HT-29 (cell line): ENCODE results near the gene TOR4A. TPM values are rescaled to one million over a fixed set of nuclear protein-coding genes. Genes with fewer than 3 reads are reported as not detected.

ENCODE experiments used
- DNase-seq: peaks from one replicate; pipeline ENCODE4 v3.0.0-alpha.2; 2015; ENCODE audit warnings: low spot score
- total RNA-seq: library from RNA; depleted of rRNA; stranded (reverse); fragments of >200 nt; shearing (Covaris generic); gene quantifications from 2 replicates; pipeline ENCODE4 v1.2.3, GENCODE V29; 2014

Gene TOR4A
- total RNA-seq, 1 experiment from 2014 or later, result 210 TPM

DNA sequence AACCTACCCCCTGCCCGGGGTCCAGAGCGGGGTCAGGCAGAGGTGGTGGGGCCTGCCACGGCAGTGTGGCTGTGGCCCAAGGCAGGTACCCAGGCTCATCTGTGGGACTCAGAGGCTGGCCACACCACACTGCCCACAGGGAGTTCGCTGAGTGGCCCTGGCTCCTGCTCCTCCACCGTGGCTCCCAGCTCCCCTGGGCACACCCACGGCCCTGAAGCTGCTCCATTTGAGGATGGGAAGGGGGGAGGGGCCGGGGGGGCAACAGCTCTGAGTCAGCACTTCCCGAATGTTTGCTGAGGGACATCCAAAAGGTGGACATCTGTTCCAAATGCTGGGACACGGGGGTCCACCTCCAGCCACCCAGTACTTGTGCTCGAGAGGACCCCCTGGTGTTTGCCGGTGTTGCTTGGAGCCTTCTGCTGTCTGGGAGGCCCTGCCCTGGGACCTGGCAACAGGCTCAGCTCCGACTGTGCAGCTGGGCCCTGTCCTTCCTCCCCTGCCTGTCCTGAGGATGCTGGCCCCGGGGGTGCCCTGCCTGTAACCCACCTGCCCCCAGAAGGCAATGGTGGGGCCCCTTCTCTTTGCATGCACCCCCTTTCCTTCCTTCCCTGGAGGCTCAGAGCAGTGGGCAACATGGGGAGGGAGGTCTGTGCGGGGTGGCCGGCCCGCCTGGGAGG is 27.0 kb downstream of the TOR4A start:
- no peak for DNase-seq

DNA sequence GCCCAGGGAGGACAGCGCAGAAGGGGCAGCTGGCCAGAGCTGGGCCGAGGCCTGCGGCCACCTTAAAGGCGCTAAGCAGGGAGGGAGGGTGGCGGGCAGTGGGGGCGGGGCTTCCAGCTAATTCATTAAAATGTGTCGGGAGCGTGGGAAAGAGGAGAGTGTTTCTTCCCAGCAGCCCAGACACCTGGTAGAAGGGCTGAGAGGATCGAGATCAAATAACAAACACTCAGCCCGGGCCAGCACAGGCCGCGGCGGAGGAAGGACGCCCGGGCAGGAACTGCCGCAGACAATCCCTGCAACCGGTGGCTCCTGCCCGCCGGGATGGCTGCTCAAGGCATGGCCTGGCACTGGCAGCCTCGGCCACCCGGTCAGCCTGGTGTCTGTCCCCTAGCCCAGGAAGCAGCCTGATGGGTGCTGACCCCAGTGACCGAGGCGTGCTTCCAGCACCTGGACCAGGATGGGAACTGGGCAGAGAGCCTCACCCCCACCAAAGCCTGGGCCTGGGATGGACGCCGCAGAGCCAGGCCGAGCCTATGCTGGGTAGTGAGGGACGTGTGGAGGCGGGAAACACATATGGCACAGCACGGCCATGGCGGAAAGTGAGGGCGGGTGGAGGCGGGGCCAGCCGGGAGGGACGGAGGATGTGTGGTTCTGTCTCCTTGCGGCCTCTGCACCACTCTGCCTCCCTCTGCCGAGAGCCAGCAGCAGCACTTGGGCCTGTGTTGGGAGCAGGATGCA is 27.7 kb downstream of the TOR4A start:
- DNase-seq, result peak; percentile 38

DNA sequence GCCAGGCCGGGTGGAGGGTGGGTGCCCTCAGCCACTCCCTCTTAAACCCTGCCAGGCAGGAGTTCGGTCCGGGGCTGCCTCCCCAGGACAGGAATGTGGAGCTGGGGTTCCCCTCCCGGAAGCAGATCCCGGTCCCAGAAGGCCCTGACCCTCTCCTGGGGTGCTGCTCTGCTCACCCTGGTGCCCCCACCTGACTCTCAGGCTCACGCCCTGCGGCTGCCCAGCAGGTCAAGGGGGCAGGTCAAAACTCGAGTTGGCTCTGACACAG is 28.2 kb downstream of the TOR4A start:
- DNase-seq, result no peak

DNA sequence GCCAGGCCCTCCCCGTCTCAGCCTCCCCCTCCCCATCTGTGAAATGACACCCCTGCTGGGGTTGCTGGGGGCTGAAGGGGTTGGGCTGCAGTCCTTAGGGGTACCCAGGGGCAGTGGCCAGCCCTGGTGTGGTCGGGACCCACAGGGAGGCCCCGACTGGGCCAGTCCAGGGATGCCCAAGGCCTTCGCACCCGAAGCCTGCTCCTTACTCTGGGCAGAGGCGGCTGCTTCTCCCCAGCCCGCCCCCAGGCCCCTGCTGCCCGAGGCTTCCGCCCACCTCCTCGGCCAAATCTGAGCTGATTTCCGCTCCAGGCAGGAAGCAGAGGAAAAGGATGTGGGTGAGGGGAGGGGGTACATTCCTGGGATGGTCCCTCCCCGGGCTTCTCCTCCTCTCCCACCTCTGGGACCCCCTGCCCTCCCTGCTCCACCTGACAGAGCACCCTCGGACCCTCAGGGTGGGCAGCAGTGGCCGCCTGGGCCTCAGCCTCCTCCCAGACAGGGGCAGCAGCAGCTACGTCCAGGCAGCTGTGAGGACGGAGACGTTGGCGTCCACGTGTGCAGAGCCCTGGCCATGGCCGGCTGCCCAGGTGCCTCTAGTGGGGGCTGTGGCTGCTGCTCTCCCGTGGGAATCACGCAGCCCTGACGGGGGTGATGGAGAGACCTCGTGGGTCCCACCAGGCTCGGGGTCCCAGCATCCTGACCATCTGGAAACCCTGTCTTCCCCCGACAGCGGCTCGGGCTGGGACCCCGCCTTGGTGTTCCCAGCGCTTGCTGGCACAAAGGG is 28.7 kb downstream of the TOR4A start:
- DNase-seq, result no peak

DNA sequence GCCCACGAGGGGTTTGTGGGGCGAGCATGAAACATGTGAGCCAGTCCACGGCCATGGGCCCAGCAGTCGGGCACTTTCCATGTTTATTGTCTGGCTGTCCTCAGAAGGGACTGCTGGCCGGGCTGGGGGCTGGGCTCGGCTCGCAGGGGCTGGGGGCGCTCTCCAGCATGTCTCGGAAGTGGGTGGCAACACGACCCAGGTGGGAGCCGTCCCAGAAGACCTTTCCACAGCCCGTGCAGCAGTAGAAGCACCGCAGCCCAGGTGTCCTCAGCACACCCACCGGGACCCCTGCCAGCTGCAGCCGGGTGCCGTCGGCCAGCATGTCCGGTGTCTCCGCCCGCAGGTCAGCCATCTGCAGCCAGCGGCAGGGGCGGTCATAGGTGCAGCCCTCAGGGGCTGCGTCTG is 29.3 kb downstream of the TOR4A start:
- no peak for DNase-seq

DNA sequence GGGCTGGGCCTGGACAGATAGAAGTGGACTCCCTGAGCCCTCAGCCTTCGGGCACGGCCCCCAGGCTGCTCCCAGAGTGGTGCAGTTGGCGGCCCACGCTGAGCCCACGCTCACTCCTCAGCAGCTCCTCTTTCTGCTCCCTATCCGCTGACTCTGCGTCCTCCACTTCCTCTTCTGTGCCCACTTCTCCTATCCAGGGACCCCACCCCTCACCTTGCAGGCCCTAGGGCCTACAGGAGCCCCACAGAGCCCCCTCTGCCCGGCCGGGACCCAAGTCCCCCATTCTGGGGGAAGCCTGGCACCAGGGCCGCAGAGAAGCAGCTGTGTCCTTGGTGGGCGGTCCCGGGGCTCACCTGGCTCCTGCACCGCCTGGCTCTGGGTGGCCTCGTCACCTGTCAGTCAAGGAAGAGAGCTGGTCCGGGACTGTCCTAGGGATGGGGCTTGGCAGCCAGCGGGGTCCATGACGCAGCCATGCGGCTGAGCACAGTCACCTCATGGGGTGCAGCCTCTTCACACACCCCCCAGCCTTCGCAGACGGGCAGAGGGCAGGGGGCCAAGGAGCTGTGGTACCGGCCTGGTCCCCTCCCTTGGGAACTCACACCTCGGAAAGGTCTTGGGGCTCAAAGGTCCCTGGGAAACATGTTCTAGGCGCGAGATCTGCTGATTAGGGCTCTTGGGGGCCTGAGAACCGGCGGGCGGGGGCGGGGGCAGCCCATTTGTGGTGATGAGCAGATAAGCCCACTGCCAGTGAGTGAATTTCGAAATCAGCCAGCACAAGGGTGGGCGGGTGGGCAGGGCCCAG is 29.9 kb downstream of the TOR4A start:
- DNase-seq, result no peak

DNA sequence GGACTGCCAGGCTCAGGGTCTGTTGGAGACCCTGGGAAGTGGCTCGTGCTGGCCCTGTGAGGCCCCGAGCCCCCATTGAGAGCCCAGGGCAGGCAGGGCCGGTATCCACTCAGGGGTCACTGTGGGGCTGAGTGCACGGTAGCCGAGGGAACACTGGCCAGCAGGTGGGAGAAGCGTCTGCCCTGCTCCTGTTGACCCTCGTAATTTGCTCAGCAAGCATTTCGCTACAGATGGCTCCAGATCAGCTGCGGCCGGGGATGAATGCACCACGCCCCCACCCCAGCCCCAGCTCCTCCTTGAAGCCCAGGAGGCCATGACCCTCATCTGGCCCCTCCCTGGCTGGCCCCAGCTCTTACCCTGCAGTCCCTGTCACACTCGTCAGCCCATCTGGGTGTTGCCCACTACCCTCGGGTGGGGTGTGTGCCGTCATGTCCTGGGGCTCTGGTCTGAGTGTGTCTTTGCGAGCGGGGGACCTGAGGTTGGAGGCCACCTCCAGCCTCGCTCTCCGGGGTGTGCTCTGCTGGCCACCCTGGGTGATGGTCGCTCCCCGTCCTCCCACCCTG is 30.6 kb downstream of the TOR4A start:
- no peak for DNase-seq

DNA sequence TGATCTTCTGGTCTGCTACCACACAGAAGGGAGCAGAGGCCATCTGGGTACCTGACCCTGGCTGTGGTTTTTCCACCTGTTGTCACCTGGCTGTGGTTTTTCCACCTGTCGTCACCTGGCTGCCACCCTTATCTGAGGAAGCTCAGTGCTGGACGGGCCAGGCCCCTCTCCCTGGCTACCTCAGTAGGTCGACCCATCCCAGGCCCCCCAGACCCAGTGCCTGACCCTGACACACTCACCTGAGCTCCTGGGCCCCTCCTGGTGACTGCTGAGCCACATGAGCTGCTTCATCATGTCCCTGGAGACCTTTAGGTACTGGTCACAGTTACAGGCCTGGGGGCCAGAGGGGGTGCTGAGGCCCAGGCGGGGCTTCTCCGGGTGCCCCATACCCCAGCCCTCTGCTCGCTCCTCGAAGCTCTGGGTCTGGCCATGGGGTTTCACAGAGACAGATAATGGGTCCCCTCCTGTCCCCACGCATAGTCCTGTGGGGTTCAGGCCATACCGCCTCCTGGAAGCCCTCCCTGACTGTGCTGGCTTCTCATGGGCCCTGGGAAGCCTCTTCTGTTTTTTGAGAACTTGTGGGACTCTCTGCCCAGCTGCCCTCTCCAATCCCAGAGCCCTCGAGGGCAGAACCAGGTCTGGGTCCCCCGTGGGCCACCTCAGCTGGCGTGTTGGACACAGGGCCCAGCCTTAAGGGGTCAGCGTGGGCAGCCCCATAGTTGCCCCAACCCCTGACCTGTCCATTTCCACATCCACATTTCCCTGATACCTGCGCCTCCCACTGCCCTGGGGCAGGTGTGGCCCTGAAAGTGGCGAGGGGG is 32.1 kb downstream of the TOR4A start:
- no peak for DNase-seq

DNA sequence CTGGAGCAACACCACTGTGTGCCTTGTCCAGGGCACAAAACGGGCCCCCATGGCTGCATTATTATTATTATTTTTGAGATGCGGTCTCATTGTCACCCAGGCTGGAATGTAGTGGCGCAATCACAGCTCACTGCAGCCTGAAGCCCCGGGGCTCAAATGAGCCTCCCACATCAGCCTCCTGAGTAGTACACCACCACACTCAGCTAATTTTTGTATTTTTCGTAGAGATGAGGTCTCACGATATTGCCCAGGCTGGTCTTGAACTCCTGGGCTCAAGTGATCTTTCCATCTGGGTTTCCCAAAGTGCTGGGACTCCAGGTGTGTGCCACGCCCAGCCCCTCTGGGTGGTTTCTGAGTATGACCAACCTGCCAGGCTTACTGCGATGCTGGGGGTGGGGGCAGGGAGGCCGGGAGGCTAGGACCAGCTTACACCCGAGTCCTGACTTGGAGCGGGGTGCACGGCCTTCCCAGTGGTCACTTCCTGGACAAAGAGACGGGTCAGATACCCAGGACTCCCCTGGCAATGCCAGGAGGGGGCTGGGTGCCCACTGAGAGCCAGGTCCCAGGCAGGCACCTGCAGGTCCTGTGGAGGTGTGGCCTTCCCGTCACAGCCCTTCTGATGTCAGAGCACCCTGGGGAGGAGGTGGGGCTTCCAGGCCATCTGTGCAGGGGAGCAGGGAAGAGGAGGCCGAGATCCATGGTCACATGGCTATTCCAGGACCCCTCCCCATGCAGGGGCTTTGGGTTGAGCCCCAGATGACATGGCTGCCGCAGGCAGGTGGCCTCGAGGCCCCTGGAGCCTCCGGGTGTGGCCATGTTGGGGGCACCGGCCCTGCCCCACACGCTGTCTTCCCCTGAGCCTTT is 32.9 kb downstream of the TOR4A start:
- peak; percentile 46 for DNase-seq

DNA sequence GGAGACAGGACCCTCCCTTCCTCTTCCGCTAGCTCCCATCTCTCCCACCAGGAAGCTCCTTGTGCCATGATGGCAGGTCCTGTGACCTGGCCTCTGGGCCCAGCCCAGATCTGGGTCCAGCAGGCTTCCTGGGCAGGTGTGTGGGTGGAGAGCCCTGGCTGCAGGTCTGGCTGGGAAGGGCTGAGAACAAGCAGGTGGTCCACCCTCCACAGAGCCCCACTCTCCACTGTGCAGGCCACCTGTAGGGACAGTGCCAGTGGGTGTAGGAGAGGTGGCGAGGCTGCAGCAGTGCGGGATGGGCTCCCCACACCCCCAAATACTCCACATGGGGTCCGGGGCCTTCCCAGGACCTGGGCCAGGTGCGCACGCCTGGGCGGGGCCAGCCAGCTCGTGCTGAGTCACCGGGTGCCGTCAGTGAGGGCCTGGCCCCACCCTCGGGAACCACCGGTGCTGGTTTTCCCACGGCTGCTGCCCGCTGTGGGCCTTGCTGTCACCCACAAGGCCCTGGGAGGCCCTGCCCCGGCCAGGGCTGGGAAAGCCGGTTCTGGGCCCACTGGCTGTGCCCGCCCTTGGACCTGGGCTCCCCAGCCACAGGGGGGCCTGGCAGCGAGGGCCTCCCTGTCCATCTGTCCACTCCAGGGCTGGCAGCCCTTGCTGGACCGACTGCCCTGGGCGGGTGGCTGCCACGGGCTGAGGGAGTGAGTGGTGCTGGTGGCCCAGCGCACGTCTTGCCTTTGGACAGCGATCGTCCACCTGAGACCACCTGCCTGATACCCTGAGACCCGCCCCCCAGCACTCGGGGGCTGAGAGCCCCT is 33.9 kb downstream of the TOR4A start:
- DNase-seq, result peak; percentile 89

DNA sequence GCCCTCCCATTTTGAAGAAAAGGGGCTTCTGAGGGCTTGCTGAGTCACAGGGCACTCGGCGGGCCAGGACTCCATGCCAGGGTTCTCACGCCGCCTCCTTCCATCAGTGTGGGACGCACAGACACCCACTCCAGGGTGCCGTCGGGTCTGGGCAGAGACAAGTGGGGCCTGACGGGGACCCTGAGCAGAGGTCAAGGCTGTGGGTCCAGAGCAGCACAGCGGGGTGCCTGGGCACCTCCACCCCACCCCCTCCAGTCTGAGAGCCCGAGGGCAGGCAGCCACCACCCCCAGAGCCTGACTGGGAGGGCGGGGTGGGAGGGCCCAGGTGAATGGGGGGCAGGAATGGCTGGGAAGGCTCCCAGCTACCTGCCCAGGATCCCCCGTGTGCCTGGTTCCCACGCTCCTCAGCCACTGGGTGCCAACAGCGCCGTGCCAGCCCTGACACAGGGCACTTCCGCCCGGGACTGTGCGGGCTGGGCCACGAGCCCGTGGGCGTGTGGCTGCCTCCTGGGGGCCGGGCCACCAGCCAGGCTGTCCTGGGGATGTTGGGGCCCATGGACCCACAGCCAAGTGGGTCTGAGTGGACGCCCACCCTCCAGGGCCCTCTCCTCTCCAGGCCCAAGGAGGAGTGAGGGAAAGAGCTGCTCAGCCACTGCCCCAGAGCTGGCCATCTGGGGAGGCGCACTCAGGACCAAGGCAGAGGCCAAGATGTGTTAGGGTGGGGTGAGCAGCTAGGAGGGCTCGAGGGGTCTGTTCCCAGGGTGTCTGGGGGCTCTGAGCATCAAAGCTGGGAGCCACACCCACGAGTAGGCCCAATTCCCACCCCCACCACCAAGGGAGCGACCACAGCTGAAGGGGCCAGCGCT is 34.7 kb downstream of the TOR4A start:
- no peak for DNase-seq

DNA sequence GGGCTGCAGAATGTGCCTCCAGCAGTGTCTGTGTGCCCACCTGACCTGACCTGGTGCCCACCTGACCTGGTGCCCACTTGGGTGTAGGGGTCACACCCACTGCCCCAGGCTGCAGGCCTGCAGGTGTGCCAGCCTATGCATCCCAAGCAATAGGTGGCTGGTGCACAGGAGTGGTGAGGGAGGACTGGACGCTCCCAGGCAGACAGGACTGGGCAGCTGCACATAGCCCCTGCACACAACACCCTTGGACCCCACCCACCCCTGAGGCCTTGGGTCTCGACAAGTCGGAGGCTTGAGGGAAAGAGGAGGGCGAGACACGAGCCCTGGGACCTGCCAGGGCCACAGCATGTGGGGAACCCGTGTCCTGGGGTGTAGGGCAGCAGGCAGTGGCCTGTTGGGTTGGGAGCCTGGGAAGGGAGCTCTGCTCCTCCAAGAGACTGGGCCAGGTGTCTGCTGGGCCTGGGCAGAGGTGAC is 35.4 kb downstream of the TOR4A start:
- no peak for DNase-seq

DNA sequence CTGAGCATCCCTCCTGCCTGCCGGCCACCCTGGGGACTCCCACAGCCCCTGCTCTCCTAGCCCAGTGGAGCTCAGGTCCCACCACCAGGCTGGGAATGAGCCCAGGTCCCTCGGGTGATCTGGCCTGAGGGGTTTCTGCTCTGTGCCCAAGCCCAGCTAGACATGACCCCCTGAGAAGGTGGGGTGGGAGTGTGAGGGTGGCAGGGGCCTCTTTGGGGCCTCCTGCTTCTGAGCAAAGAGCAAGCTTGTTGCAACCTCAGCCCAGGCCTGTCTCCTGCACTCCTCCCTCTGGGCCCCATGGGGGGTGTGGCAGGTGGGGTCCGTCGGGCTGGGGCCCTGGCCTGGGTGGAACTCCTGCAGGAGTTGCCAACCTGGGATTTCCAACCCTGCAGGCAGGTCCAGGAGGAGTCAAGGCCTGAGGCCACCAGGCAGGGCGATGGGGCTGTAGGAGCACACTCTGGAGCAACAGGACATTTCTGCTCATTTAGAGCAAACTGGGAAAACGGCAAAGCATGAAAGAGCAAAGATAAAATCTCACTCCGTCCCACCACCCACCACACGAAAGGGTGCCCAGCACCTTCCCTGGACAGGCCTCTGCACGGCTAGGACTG is 35.9 kb downstream of the TOR4A start:
- DNase-seq, result no peak

DNA sequence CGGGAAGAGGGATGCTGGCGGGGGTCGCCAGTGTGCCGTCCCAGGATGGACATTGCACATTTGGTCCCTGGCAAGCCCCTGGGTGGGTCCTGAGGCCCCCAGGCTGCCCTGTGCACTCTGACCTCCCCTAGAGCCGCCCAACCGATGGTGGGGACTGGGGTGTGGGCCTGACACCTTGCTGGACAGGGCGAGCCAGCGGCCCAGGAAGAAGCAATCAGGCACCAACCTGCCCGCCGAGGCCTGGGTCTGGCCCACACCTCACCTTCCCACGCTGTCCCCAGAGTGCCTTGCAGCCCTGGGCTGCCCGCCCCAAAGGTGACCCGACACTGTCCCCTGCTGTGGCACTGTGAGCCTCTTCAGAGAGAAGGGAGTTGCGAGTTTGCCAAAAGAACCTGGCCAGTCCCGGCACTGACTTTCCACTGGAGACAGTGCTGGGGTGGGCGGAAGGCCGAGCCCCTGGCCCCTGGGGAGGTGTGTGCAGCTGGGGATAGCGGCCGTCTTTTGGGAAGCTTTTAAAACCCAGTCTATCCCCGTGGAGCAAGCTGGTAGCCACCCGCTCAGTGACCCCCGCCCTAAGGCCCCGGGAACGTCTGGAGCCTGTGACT is 36.5 kb downstream of the TOR4A start:
- DNase-seq, result no peak

DNA sequence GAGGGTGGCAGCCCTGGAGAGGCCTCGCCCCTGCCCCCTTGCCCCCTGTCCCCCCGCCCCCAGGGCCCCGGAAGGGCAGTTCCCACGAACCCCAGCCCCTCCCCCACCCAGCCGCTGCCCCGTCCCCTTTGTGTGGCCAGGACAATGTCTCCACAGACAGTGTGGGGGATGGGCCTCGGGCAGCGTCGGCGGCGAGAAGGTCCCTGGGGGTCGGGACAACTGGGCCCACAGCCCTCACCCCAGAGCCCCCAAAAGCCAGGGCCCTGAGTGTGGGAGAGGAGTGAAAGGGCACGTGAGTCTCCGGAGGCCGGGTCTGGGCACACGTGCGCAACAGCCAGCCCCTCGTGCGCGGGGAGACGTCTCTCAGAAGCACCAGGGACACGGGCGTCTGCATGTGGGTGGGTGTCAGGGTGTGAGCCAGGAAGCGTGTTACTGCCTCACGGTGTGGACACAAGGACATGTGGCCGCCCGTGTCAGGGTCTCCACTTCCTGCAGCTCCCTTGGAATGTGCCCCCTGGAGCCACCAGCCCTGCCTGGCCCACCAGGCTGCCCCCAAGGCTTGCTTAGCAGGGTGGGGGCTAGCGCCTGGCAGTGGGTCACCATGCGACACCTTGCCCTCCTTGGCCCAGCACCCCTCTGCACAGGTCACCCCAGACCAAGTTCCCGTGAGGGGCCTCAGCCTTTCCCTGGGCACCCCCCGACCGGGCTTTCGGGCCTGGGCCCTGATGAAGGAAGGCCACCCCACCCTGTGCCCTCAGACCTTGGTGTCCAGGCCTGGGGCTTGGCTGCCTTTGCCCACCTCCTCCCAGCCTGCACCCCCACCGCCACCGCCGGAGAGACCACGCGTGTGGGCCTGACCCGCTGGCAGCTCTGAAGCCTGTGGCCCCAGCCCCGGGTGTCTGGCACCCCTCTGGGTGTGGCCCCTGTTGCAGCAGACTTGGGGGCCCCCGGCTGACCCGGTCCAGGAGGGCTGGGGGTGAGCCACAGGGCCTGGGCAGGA is 37.3 kb downstream of the TOR4A start:
- DNase-seq, result no peak

DNA sequence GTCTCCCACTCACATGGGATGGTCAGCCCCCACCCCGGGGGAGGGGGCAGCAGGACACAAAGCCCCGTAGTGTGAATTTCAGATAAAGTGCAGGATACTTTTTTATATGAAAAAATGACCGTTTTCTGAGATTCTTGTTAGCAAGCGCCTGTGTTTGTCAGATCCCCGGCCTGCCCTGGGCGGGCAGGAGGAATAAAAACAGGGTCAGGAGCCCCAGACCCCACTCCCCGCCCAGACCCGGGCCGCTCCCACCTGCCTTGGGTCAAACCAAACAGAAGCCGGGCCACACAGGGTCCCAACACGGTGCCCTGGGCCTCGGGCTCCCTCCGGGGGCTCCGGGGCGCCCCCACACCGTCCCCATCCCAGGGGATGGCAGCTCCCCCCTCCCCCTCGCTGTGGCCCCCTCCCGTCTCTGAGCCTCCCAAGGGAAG is 38.1 kb downstream of the TOR4A start:
- DNase-seq, result no peak
